Body of pancreas (tissue), 4 donors: Measurements from ENCODE around the gene SNAI3. TPM values are rescaled to one million over a fixed set of nuclear protein-coding genes. Genes with fewer than 3 reads are reported as not detected.

Source experiments
- ATAC-seq: fragments of 150-250 bp; one replicate; pipeline ENCODE4 v1.9.1; 2016
- DNase-seq, 4 donors: peaks; one replicate each; pipeline ENCODE4 v3.0.0-alpha.2; 2019
- H3K27ac ChIP-seq, 4 donors: fragments of 200-600 bp; sonication (generic); 1 replicate in 3 of 4; 2 replicates in 1 of 4; pipeline versions ENCODE4 v1.5.1 to v1.6.1; 2016 to 2019; ENCODE audit warnings: mild to moderate bottlenecking in 1 of 4, mixed read lengths in 1 of 4, moderate library complexity in 1 of 4
- H3K27me3 ChIP-seq, 2 donors: fragments of 200-600 bp; sonication (generic); one replicate each; pipeline ENCODE4 v1.6.0; 2016; ENCODE audit warnings: mild to moderate bottlenecking in 1 of 2
- H3K36me3 ChIP-seq, 2 donors: fragments of 200-600 bp; sonication (generic); replicated peaks in 1 of 2; 2 replicates each; pipeline ENCODE4 v1.5.1; 2016; ENCODE audit warnings: low read depth in 2 of 2; ENCODE audit not compliant: insufficient read depth in 1 of 2
- H3K4me1 ChIP-seq: fragments of 200-600 bp; sonication (generic); one replicate; pipeline ENCODE4 v1.6.0; 2016
- H3K4me3 ChIP-seq, 2 donors: fragments of 200-600 bp; sonication (generic); 1 replicate in 1 of 2; 2 replicates in 1 of 2; pipeline ENCODE4 v1.5.1; 2016 to 2019
- H3K9me3 ChIP-seq, 3 donors: fragments of 200-600 bp; sonication (generic); 1 replicate in 2 of 3; 2 replicates in 1 of 3; pipeline ENCODE4 v1.5.1; 2016
- POLR2A ChIP-seq, 3 donors: fragments of 450-650 bp; IDR thresholded peaks; one replicate each; pipeline ENCODE4 v1.6.1; 2016; ENCODE audit warnings: antibody characterized with exemption in 3 of 3, mild to moderate bottlenecking in 2 of 3
- WGBS, 2 donors: methylation state at CpG; one replicate each; pipeline ENCODE4 v1.1.5; 2017; 5-methylcytosine and 5-hydroxymethylcytosine counted together
- intact Hi-C: fragments of 100-400 bp; cut with DNase I; formaldehyde crosslinking; loops from one replicate; pipeline ENCODE4 v1.15.1; 2023
- total RNA-seq, 2 donors: library from RNA; depleted of rRNA; stranded (reverse); fragments of >200 nt; gene quantifications; one replicate each; pipeline ENCODE4 v1.1.0, GENCODE V29; 2016
- TF ChIP-seq, protein P1 (sequence below), 7 experiments: fragments of 450-650 bp in 4 of 7; fragments of 200-600 bp in 3 of 7; sonication (generic) in 3 of 7; IDR thresholded peaks; one replicate each; pipeline ENCODE4 v1.5.1; 2016 to 2019; ENCODE audit warnings: antibody characterized with exemption in 7 of 7

SNAI3 gene
- total RNA-seq, 2 donors from 2014 or later, result 0.26 TPM; not detected in 1

DNA sequence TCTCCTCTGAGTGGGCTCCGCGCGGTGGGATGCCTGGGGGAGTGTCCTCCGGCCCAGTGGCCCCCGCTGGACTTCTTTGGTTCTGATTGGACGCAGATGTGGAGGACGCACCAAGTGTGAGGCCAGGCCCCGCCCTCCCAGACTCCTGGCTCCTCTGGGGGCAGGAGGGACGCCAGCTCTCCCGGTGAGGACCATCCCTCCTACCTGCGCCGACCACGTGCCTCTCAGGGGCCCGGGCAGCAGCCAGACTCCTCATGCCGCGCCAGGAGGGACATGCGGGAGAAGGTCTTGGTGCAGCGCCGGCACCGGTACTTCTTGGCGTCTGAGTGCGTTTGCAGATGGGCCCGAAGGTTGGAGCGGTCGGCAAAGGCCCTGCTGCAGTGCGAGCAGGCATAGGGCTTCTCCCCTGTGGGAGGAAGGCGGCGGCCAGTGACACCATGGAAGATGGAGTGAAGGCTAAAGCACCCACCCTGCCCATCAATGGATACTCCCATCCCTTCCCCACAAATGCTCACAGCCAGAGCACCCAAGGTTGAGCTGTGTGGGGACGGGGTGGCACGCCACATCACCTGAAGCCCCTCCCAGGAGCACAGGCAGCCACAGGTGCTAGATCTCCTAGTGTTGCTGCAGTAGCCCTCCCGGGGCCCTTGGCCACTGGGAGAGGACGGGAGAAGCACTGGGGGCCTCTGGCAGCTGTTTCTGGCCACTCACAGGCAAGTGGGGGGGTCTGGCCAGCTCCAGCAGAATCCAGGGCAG lies 7.9 kb downstream of the SNAI3 start:
- H3K27me3 ChIP-seq, result no peaks in the 10 kb centered on the region
- TF ChIP-seq, protein P1, sequence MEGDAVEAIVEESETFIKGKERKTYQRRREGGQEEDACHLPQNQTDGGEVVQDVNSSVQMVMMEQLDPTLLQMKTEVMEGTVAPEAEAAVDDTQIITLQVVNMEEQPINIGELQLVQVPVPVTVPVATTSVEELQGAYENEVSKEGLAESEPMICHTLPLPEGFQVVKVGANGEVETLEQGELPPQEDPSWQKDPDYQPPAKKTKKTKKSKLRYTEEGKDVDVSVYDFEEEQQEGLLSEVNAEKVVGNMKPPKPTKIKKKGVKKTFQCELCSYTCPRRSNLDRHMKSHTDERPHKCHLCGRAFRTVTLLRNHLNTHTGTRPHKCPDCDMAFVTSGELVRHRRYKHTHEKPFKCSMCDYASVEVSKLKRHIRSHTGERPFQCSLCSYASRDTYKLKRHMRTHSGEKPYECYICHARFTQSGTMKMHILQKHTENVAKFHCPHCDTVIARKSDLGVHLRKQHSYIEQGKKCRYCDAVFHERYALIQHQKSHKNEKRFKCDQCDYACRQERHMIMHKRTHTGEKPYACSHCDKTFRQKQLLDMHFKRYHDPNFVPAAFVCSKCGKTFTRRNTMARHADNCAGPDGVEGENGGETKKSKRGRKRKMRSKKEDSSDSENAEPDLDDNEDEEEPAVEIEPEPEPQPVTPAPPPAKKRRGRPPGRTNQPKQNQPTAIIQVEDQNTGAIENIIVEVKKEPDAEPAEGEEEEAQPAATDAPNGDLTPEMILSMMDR (IDR thresholded peaks at IDR 0.05), result no peak
- TF ChIP-seq POLR2A (IDR thresholded peaks at IDR 0.05), result no peak
- no peak for DNase-seq
- no peaks in the 10 kb centered on the region for H3K36me3 ChIP-seq
- H3K4me3 ChIP-seq, result no peak overlapping the region
- no peak for ATAC-seq
- no peak overlapping the region for H3K27ac ChIP-seq
- WGBS, 2 donors, result 62 to 88% methylated on average over 4 to 31 of the region's 32 CpGs
- no peaks in the 10 kb centered on the region for H3K4me1 ChIP-seq
- intact Hi-C loops, result no loop called here
- no peaks in the 10 kb centered on the region for H3K9me3 ChIP-seq

DNA sequence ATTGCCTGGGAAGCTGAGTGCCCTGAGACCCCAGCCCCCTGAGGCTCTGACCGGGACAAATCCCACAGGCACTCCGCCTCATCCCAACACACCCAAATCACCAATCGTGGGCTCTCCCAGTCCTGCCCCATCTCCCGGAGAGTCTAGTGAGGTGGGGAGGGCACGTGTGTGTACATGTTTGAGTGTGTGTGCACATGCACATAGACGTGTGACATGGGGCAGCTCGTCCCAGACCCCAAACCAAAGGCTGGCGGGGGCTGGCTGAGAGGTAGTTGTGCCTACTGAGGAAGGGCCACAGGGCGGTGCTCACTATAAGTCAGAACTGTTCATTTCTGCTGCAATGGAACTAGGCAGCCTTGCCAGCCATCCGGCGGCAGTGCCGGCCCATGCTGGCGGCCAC lies 8.6 kb downstream of the SNAI3 start:
- no peaks in the 10 kb centered on the region for H3K27me3 ChIP-seq
- no peak for DNase-seq

DNA sequence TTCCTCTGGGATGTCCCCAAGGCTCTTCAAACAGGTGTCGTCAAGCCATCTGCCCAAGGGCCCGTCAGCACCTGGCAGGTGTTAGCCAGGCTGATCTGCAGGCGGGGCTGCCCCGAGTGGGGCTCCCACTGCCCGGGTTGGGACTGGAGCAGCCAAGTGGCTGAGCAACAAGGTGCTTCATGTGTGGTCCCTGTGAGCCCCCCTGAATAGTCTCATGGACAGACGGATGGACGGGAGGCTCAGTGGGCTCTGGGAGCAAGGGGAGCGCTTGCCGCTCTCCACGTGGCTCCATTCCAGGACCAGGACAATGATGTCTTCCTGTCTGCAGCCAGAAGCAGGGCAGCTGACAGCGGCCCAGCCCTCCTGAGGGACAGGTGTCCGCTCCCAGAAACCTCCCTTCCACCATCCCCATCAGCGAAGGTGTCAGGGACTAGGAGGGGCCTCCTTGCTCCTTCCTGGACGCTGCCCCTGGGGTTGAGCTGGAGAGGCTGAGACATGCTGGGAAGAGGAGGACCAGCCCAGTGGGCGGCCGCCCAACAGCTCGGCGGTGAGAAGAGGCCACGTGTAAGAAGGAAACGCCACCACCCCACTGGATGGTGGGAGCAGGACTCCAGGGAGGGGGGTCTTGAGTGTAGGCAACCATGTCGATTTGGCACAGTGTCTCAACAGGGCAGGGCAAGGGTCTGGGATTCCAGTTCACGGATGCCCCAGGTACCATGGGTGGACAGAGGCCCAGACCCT lies 9.6 kb downstream of the SNAI3 start:
- intact Hi-C loops, result no loop called here
- ATAC-seq (no peak), DNase-seq (no peak)
- Histone ChIP-seq H3K27ac (no peak overlapping the region), H3K4me1 (no peaks in the 10 kb centered on the region), H3K4me3 (no peak overlapping the region), H3K36me3 (no peaks in the 10 kb centered on the region), H3K27me3 (no peaks in the 10 kb centered on the region), H3K9me3 (no peaks in the 10 kb centered on the region)
- WGBS, 2 donors, result 89 to 90% methylated on average over 16 to 20 of the region's 22 CpGs
- TF ChIP-seq, protein P1 (IDR thresholded peaks at IDR 0.05), result no peak
- no peak for TF ChIP-seq POLR2A (IDR thresholded peaks at IDR 0.05)

More for the DNA sequence above, 8.6 kb downstream of the SNAI3 start:
- Histone ChIP-seq H3K4me3 (no peak overlapping the region), H3K36me3 (no peaks in the 10 kb centered on the region), H3K4me1 (no peaks in the 10 kb centered on the region), H3K9me3 (no peaks in the 10 kb centered on the region), H3K27ac (no peak overlapping the region)
- WGBS, 2 donors, result 81 to 84% methylated on average over 5 to 13 of the region's 13 CpGs
- intact Hi-C loops, result no loop called here
- ATAC-seq, result no peak
- TF ChIP-seq, protein P1 (IDR thresholded peaks at IDR 0.05), result no peak
- no peak for TF ChIP-seq POLR2A (IDR thresholded peaks at IDR 0.05)

DNA sequence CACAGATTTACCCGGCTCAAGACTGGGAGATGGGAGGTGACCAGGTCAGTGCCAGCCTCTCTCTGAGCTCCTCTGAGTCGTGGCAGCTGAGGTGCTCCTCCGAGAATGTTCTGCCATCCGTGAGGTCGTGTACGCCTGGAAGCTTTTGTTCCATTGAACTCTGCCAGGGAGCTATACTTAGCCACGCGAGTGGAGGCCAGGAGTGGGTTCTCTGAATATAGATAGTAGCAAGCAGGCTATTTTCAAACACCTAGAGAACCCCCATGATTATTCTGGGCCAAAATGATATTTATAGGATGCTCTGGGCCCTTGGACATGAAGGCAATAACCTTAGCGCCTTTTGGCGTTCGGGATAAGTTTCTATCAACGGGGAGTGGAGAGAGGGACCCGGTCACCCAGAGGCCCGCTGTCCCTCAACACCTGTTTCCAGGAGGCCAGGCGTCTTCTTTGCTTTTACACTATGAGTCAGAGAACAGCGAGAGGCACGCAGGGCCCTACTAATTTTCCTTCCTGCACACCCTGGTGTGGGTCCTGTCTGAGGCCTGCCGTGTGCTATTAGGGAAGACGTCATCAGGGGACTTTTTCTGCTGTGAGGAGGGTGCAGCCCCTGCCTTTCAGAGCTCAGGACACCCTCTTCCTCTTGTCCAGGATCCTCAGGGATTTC lies 12.5 kb downstream of the SNAI3 start:
- TF ChIP-seq, protein P1 (IDR thresholded peaks at IDR 0.05), result no peak
- TF ChIP-seq POLR2A (IDR thresholded peaks at IDR 0.05), result no peak
- 82 to 89% methylated on average over 18 to 19 of the region's 19 CpGs for WGBS, 2 donors
- H3K36me3 ChIP-seq, result no peaks in the 10 kb centered on the region
- ATAC-seq, result no peak
- H3K4me3 ChIP-seq, result no peak overlapping the region
- intact Hi-C loops, result no loop called here
- H3K27me3 ChIP-seq, result no peaks in the 10 kb centered on the region
- H3K4me1 ChIP-seq, result no peaks in the 10 kb centered on the region
- H3K9me3 ChIP-seq, result no peaks in the 10 kb centered on the region
- H3K27ac ChIP-seq, result no peak overlapping the region
- no peak for DNase-seq
